ENCODE results near the gene HMGXB4.

HMGXB4 gene

GRCh38 chr22:35307372-35307771 lies 50.1 kb downstream of the HMGXB4 start:
- H3K4me3 ChIP-seq (ENCODE audit: low read depth in 1 of 5, low read length in 5 of 5): no peak overlapping the region
- no peak overlapping the region for H3K27ac ChIP-seq (ENCODE audit: low read depth, low read length)
- peak overlapping the region in 1 of 5 donors; percentile 35 for H3K9ac ChIP-seq (ENCODE audit: low read length in 5 of 5)
- H3K27me3 ChIP-seq (ENCODE audit: control insufficient read depth in 5 of 5, insufficient read depth in 4 of 5, low read length in 5 of 5): no peaks in the 10 kb centered on the region
- peaks cover under 1 to 48% (median 42%) of the 10 kb centered on the region in 5 donors for H3K4me1 ChIP-seq (ENCODE audit: control insufficient read depth in 5 of 5, insufficient read depth in 5 of 5, low read length in 5 of 5)
- no peaks in the 10 kb centered on the region for H3K9me3 ChIP-seq (ENCODE audit: control insufficient read depth in 5 of 5, low read length in 5 of 5)
- H3K36me3 ChIP-seq (ENCODE audit: control insufficient read depth in 5 of 5, insufficient read depth in 5 of 5, low read length in 5 of 5): peaks cover 0 to 26% (median 4%) of the 10 kb centered on the region in 5 donors

GRCh38 chr22:35307892-35308291 lies 50.6 kb downstream of the HMGXB4 start:
- Histone ChIP-seq H3K4me3 (ENCODE audit: low read depth in 1 of 5, low read length in 5 of 5) (no peak overlapping the region), H3K9ac (ENCODE audit: low read length in 5 of 5) (no peak overlapping the region), H3K36me3 (ENCODE audit: control insufficient read depth in 5 of 5, insufficient read depth in 5 of 5, low read length in 5 of 5) (peaks cover 0 to 28% (median 2%) of the 10 kb centered on the region in 5 donors), H3K4me1 (ENCODE audit: control insufficient read depth in 5 of 5, insufficient read depth in 5 of 5, low read length in 5 of 5) (peaks cover 4 to 48% (median 47%) of the 10 kb centered on the region in 5 donors), H3K27me3 (ENCODE audit: control insufficient read depth in 5 of 5, insufficient read depth in 4 of 5, low read length in 5 of 5) (no peaks in the 10 kb centered on the region), H3K27ac (ENCODE audit: low read depth, low read length) (no peak overlapping the region), H3K9me3 (ENCODE audit: control insufficient read depth in 5 of 5, low read length in 5 of 5) (no peaks in the 10 kb centered on the region)

- no peaks in the 10 kb centered on the region for H3K27me3 ChIP-seq (ENCODE audit: control insufficient read depth in 5 of 5, insufficient read depth in 4 of 5, low read length in 5 of 5)
- no peaks in the 10 kb centered on the region for H3K9me3 ChIP-seq (ENCODE audit: control insufficient read depth in 5 of 5, low read length in 5 of 5)
- H3K4me1 ChIP-seq (ENCODE audit: control insufficient read depth in 5 of 5, insufficient read depth in 5 of 5, low read length in 5 of 5): peaks cover 4 to 51% (median 49%) of the 10 kb centered on the region in 5 donors
- H3K27ac ChIP-seq (ENCODE audit: low read depth, low read length): no peak overlapping the region
- peak overlapping the region in 1 of 5 donors; percentile 20 for H3K9ac ChIP-seq (ENCODE audit: low read length in 5 of 5)
- no peak overlapping the region for H3K4me3 ChIP-seq (ENCODE audit: low read depth in 1 of 5, low read length in 5 of 5)
- peaks cover 0 to 25% (median 0%) of the 10 kb centered on the region in 5 donors for H3K36me3 ChIP-seq (ENCODE audit: control insufficient read depth in 5 of 5, insufficient read depth in 5 of 5, low read length in 5 of 5)
Measured at GRCh38 chr22:35308480-35309021, 51.3 kb downstream of the HMGXB4 start.

DNA sequence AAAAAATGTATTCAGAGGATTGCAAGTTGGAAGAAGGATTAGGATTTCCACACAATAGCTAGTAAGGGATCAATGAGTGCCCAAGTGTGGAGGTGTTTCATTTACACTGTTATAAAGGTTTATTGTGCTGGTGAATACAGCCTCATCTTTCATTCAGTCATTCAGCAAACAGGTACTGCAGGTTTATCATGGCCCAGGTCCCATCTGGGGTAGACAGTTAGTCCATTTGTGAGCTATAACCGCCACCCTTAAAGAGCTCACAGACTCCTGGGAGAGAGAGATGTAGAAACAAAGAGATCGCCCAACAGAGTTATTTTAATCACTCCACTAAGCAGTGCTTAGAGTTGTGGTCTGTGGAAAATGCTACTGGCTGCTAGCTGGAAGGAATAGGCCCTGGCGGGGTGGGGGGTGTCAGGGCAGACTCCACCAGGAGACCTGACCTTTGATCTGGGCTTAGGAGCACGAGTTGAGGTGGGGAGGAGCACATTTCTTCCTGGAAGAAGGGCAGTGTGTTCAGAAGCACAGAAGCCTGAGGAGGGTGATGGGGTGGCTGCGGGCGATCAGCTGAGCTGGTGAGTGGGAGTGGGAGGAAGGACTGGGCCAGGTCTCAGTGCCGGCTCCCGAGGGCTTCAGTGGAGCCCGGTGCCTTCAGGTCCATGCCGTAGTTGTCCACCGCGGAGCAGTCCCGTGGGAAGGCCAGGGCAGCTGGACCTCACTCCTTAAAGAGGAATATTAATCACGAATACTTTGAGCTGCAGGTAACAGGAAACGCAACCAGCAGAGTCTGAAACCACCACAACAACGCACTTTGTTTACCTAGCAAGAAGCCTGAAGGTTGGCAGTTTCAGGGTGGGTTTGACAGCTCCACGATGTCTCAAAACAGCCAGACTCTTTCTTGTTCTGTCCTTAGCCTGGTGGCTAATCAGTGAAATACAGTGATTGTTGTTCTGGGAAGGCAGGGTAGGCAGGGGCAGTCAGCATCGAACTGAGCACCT lies 53.6 kb downstream of the HMGXB4 start:
- Histone ChIP-seq H3K4me3 (ENCODE audit: low read depth in 1 of 5, low read length in 5 of 5) (no peak overlapping the region), H3K9me3 (ENCODE audit: control insufficient read depth in 5 of 5, low read length in 5 of 5) (no peaks in the 10 kb centered on the region), H3K27me3 (ENCODE audit: control insufficient read depth in 5 of 5, insufficient read depth in 4 of 5, low read length in 5 of 5) (no peaks in the 10 kb centered on the region), H3K9ac (ENCODE audit: low read length in 5 of 5) (peak overlapping the region in 2 of 5 donors; percentile 10 to 35), H3K36me3 (ENCODE audit: control insufficient read depth in 5 of 5, insufficient read depth in 5 of 5, low read length in 5 of 5) (peaks cover 0 to 26% (median 3%) of the 10 kb centered on the region in 5 donors), H3K27ac (ENCODE audit: low read depth, low read length) (no peak overlapping the region), H3K4me1 (ENCODE audit: control insufficient read depth in 5 of 5, insufficient read depth in 5 of 5, low read length in 5 of 5) (peaks cover 6 to 65% (median 60%) of the 10 kb centered on the region in 5 donors)

GRCh38 chr22:35311551-35311999 lies 54.3 kb downstream of the HMGXB4 start:
- H3K4me1 ChIP-seq (ENCODE audit: control insufficient read depth in 5 of 5, insufficient read depth in 5 of 5, low read length in 5 of 5): peaks cover 6 to 63% (median 54%) of the 10 kb centered on the region in 5 donors
- H3K27ac ChIP-seq (ENCODE audit: low read depth, low read length): no peak overlapping the region

GRCh38 chr22:35312198-35313059 lies 55.1 kb downstream of the HMGXB4 start:
- Histone ChIP-seq H3K9me3 (ENCODE audit: control insufficient read depth in 5 of 5, low read length in 5 of 5) (no peaks in the 10 kb centered on the region), H3K36me3 (ENCODE audit: control insufficient read depth in 5 of 5, insufficient read depth in 5 of 5, low read length in 5 of 5) (peaks cover 0 to 29% (median 4%) of the 10 kb centered on the region in 5 donors), H3K4me3 (ENCODE audit: low read depth in 1 of 5, low read length in 5 of 5) (no peak overlapping the region), H3K27ac (ENCODE audit: low read depth, low read length) (no peak overlapping the region), H3K27me3 (ENCODE audit: control insufficient read depth in 5 of 5, insufficient read depth in 4 of 5, low read length in 5 of 5) (no peaks in the 10 kb centered on the region), H3K9ac (ENCODE audit: low read length in 5 of 5) (no peak overlapping the region), H3K4me1 (ENCODE audit: control insufficient read depth in 5 of 5, insufficient read depth in 5 of 5, low read length in 5 of 5) (peaks cover 6 to 57% (median 46%) of the 10 kb centered on the region in 5 donors)

More at GRCh38 chr22:35311551-35311999, 54.3 kb downstream of the HMGXB4 start:
- no peaks in the 10 kb centered on the region for H3K27me3 ChIP-seq (ENCODE audit: control insufficient read depth in 5 of 5, insufficient read depth in 4 of 5, low read length in 5 of 5)
- H3K9ac ChIP-seq (ENCODE audit: low read length in 5 of 5): no peak overlapping the region
- H3K4me3 ChIP-seq (ENCODE audit: low read depth in 1 of 5, low read length in 5 of 5): no peak overlapping the region
- no peaks in the 10 kb centered on the region for H3K9me3 ChIP-seq (ENCODE audit: control insufficient read depth in 5 of 5, low read length in 5 of 5)
- H3K36me3 ChIP-seq (ENCODE audit: control insufficient read depth in 5 of 5, insufficient read depth in 5 of 5, low read length in 5 of 5): peaks cover 0 to 26% (median 3%) of the 10 kb centered on the region in 5 donors

DNA sequence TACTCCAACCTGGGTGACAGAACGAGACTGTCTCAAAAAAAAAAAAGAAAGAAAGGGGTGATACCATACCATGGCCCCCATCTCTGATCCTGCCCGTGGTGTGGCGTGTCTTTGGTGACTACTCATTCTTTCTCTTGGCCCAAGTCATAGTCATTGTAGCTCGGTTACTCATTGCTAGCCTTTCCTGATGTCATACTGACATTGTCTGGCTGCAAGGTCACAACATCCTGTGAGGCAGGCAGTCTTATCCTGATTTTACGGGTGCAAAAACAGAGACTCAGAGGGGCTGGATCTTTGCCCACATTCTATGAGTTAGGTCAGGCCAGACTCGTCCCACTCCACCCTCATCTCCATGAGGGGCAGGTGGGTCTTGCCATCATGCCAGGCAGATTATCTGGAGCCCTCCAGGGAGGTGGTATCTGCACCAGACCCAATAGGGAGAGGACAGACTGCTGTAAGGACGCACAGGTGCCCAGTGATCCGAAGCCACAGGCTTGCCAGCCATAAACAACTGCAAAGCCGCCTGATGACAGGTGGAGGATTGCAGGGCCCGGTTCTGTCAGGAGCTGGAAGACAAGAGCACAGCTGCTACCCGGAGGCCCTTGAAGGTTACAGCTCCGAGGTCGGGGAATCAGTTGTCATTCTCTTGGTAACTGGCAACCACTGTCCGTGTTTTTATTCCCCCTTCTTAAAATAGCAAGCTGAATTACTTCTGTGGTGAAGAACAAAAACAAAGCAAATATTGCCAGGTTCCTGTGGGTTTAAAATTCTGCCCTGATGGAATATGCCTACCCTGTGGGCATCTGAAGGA lies 56.2 kb downstream of the HMGXB4 start:
- Histone ChIP-seq H3K9me3 (ENCODE audit: control insufficient read depth in 5 of 5, low read length in 5 of 5) (no peaks in the 10 kb centered on the region), H3K27me3 (ENCODE audit: control insufficient read depth in 5 of 5, insufficient read depth in 4 of 5, low read length in 5 of 5) (no peaks in the 10 kb centered on the region), H3K4me3 (ENCODE audit: low read depth in 1 of 5, low read length in 5 of 5) (no peak overlapping the region), H3K9ac (ENCODE audit: low read length in 5 of 5) (peak overlapping the region in 1 of 5 donors; percentile 2), H3K36me3 (ENCODE audit: control insufficient read depth in 5 of 5, insufficient read depth in 5 of 5, low read length in 5 of 5) (peaks cover 0 to 40% (median 15%) of the 10 kb centered on the region in 5 donors), H3K4me1 (ENCODE audit: control insufficient read depth in 5 of 5, insufficient read depth in 5 of 5, low read length in 5 of 5) (peaks cover 6 to 52% (median 40%) of the 10 kb centered on the region in 5 donors), H3K27ac (ENCODE audit: low read depth, low read length) (peak overlapping the region; percentile 37)

DNA sequence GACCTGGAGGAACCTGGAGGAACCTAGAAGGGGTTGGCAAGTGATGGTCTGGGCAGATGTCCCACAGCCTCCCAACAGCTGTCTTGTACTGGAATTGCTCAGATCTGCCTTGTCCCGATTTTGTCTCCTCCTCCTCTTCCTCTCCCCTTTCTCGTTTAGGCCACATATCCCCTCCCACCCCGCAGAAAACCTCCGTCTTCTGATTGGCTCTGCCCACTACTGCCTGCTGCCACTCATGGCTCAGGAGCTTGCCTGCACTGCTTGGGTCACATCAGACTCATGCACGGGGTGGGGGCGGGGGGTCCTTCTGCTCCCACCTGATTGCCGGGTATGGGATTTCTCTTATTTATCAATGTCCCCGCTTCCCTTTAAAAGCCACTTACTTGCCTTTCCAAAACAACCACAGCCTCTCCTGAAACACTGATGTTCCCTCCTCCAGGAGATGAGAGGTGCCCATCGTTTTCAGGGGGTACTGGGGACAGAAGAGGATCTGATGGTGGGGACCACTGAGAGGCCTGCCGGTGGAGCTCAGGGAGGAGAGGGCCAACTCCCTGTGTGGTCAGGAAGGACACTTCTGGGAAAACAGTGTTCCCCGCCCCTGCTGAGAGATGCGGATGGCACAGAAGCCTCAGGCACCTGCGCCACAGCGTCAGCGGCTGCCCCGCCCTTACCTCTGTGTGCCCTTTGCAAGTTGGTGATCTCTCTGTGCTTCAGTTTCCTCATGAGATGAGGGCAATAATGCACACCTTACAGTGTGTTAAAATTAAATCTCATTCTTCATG lies 57.1 kb downstream of the HMGXB4 start:
- Histone ChIP-seq H3K36me3 (ENCODE audit: control insufficient read depth in 5 of 5, insufficient read depth in 5 of 5, low read length in 5 of 5) (peaks cover 0 to 45% (median 24%) of the 10 kb centered on the region in 5 donors), H3K4me3 (ENCODE audit: low read depth in 1 of 5, low read length in 5 of 5) (no peak overlapping the region), H3K9me3 (ENCODE audit: control insufficient read depth in 5 of 5, low read length in 5 of 5) (no peaks in the 10 kb centered on the region), H3K4me1 (ENCODE audit: control insufficient read depth in 5 of 5, insufficient read depth in 5 of 5, low read length in 5 of 5) (peaks cover 6 to 50% (median 40%) of the 10 kb centered on the region in 5 donors), H3K9ac (ENCODE audit: low read length in 5 of 5) (no peak overlapping the region), H3K27ac (ENCODE audit: low read depth, low read length) (peak overlapping the region; percentile 37), H3K27me3 (ENCODE audit: control insufficient read depth in 5 of 5, insufficient read depth in 4 of 5, low read length in 5 of 5) (no peaks in the 10 kb centered on the region)

All from subcutaneous abdominal adipose tissue (tissue), 5 donors.